Activated B cell treated with CpG ODN at 0.5 μM for 24 hours (primary cell): ENCODE data around the gene SOX6. TPM values are rescaled to one million over a fixed set of nuclear protein-coding genes. Genes with fewer than 3 reads are reported as not detected.

Source experiments
- ATAC-seq: fragments of 200-7000 bp; cut with Tn5 transposase; one replicate; pipeline ENCODE4 v1.10.0; 2021; ENCODE audit warnings: low read depth, mild to moderate bottlenecking, moderate library complexity
- CTCF ChIA-PET: fragments of 350-600 bp; sonication (Branson Sonifier 250); formaldehyde crosslinking; loops from one replicate; lab custom pipeline; 2021; ENCODE audit warnings: antibody characterized with exemption; lab: Charles Lee
- POLR2A ChIA-PET: fragments of 350-600 bp; sonication (Branson Sonifier 250); formaldehyde crosslinking; loops from one replicate; lab custom pipeline; 2021; ENCODE audit warnings: antibody characterized with exemption; lab: Charles Lee
- DNase-seq: peaks from one replicate; pipeline ENCODE4 v3.0.0; 2022
- H3K27ac Mint-ChIP-seq: one replicate; pipeline ENCODE4 v1.8.0; 2020; ENCODE audit warnings: mixed read lengths
- H3K27me3 Mint-ChIP-seq: one replicate; pipeline ENCODE4 v1.8.0; 2021; ENCODE audit warnings: mixed read lengths
- H3K36me3 Mint-ChIP-seq: one replicate; pipeline ENCODE4 v1.8.0; 2021; ENCODE audit warnings: low read depth, mixed read lengths
- H3K4me1 Mint-ChIP-seq: one replicate; pipeline ENCODE4 v1.8.0; 2021; ENCODE audit warnings: mixed read lengths
- H3K4me3 Mint-ChIP-seq: one replicate; pipeline ENCODE4 v1.8.0; 2020; ENCODE audit warnings: mild to moderate bottlenecking, mixed read lengths
- H3K9me3 Mint-ChIP-seq: one replicate; pipeline ENCODE4 v1.8.0; 2020; ENCODE audit warnings: mixed read lengths
- intact Hi-C: fragments of 100-400 bp; cut with micrococcal nuclease; formaldehyde crosslinking; loops from one replicate; pipeline ENCODE4 v1.15.1; 2024
- total RNA-seq: library from RNA; stranded (reverse); gene quantifications from 2 replicates; pipeline ENCODE4 v1.2.3, GENCODE V29; 2022
- TF ChIP-seq, protein P1 (sequence below): fragments of 200-600 bp; IDR thresholded peaks from one replicate; pipeline ENCODE4 v1.8.0; 2022; ENCODE audit warnings: antibody characterized with exemption, mild to moderate bottlenecking

SOX6 gene
- total RNA-seq, 1 donor from 2014 or later, result not detected

DNA sequence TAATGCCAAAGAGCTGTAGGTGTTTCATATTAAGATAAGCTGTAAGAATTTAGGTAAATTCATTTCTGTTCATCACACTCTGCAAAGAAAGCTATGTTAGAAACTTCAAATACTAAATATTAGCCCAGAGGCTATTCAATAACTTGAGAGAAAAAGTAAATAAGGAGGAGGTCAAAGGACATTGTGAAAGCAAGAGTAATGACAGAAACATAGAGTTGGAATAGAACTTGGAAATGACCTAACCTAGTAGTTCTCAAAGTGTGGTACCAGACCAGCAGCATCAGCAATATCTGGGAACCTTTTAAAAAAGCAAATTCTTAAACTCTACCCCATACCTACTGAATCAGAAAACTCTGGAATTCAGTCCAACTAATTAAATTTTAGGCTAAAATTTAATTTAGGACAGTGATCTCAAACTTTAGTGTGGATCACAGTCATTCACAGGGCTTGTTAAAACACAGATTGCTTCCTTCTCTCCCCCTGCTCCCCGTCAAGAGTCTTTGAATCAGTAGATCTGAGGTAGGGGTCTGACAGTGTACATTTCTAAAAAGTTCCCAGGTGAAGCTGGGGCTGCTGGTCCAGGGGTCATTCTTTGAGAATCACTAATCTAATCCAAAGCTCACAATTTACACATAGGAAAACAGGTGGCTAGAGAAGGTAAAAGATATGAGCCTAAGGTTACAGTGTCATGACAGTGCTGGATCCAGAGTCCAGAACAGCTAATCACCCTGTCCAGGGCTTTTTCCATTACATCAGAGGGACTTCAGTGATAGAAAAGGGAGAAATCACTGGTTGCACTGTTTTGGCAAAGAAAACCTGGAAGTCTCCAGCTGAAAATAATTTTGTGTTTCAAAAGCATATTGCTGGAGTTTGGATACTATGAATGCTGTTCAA lies 241.1 kb downstream of the SOX6 start:
- CTCF ChIA-PET, result no interaction called here
- Mint-ChIP-seq H3K9me3 (no peaks in the 10 kb centered on the region), H3K4me3 (no peak overlapping the region), H3K36me3 (no peaks in the 10 kb centered on the region), H3K27ac (no peak overlapping the region), H3K27me3 (no peaks in the 10 kb centered on the region), H3K4me1 (no peaks in the 10 kb centered on the region)
- intact Hi-C loops, result no loop called here
- POLR2A ChIA-PET, result no interaction called here
- no peak for ATAC-seq
- no peak for DNase-seq
- TF ChIP-seq, protein P1, sequence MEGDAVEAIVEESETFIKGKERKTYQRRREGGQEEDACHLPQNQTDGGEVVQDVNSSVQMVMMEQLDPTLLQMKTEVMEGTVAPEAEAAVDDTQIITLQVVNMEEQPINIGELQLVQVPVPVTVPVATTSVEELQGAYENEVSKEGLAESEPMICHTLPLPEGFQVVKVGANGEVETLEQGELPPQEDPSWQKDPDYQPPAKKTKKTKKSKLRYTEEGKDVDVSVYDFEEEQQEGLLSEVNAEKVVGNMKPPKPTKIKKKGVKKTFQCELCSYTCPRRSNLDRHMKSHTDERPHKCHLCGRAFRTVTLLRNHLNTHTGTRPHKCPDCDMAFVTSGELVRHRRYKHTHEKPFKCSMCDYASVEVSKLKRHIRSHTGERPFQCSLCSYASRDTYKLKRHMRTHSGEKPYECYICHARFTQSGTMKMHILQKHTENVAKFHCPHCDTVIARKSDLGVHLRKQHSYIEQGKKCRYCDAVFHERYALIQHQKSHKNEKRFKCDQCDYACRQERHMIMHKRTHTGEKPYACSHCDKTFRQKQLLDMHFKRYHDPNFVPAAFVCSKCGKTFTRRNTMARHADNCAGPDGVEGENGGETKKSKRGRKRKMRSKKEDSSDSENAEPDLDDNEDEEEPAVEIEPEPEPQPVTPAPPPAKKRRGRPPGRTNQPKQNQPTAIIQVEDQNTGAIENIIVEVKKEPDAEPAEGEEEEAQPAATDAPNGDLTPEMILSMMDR, result no peak

DNA sequence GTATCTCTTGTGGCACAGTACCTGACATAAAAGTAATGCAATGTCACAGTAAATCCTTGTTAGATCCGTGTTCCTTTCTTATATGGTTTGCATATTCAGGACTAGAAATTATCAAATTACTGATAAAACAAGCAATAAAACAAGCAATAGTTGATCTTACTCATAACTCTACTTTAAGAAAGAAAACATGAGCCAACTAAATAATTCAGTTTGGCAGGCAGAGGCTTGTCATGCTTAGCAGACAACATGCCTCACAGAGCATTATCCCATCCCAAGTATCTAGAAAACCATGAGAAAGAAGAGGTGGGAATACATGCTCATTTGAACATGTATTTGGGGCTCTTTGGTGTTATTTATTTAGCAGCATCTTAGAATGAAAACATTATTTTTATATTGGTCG lies 241.9 kb downstream of the SOX6 start:
- H3K4me3 Mint-ChIP-seq, result no peak overlapping the region
- H3K27me3 Mint-ChIP-seq, result no peaks in the 10 kb centered on the region
- H3K27ac Mint-ChIP-seq, result no peak overlapping the region
- H3K4me1 Mint-ChIP-seq, result no peaks in the 10 kb centered on the region
- TF ChIP-seq, protein P1, result no peak
- CTCF ChIA-PET, result no interaction called here
- intact Hi-C loops, result no loop called here
- H3K36me3 Mint-ChIP-seq, result no peaks in the 10 kb centered on the region
- POLR2A ChIA-PET, result no interaction called here
- H3K9me3 Mint-ChIP-seq, result no peaks in the 10 kb centered on the region
- ATAC-seq (no peak), DNase-seq (no peak)

DNA sequence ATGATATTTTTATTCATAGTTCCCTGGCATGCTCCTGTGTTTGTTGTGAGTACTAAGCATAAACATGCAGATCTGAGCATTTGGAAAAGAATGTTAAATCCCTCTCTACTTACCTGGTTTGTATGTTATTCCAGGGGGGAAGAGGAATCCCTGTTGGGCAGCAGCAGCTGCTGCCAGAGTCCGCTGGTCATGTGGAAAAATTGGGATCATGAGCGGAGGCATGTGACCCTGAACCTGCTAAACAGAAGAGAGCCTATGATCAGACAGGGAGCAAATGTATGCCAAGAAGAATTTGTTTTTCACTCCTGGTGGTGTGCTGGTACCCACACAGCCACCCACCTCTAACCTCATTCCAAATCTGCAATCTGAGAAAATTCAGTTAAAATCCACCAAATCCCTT lies 244.7 kb downstream of the SOX6 start:
- ATAC-seq, result no peak
- Mint-ChIP-seq H3K27ac (no peak overlapping the region), H3K4me1 (no peaks in the 10 kb centered on the region), H3K4me3 (no peak overlapping the region), H3K9me3 (no peaks in the 10 kb centered on the region), H3K36me3 (no peaks in the 10 kb centered on the region), H3K27me3 (no peaks in the 10 kb centered on the region)
- TF ChIP-seq, protein P1, result no peak
- no peak for DNase-seq
- ChIA-PET POLR2A (no interaction called here), CTCF (no interaction called here)
- intact Hi-C loops, result no loop called here

DNA sequence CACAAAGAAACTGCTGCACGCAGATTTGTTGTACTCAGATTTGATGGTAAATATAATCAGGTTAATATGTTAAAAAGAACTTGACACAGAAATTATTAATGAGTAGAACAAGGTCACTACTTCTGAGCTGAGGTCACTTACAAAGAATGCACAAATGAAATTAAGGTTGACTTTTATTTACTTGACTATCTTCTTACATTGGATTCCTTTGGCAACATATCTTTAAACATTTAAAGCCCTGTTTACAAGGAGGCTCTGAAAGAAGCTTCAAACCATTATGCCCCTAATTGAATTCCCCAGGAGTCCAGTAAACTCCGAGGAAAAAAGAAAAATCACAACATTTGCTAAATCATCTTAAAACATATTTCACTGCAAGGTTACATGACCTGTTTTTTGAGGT lies 245.5 kb downstream of the SOX6 start:
- Mint-ChIP-seq H3K4me3 (no peak overlapping the region), H3K36me3 (no peaks in the 10 kb centered on the region), H3K27me3 (no peaks in the 10 kb centered on the region), H3K4me1 (no peaks in the 10 kb centered on the region), H3K9me3 (no peaks in the 10 kb centered on the region), H3K27ac (no peak overlapping the region)
- intact Hi-C loops, result no loop called here
- DNase-seq, result no peak
- TF ChIP-seq, protein P1, result no peak
- ATAC-seq, result no peak
- POLR2A ChIA-PET, result no interaction called here
- CTCF ChIA-PET, result no interaction called here

DNA sequence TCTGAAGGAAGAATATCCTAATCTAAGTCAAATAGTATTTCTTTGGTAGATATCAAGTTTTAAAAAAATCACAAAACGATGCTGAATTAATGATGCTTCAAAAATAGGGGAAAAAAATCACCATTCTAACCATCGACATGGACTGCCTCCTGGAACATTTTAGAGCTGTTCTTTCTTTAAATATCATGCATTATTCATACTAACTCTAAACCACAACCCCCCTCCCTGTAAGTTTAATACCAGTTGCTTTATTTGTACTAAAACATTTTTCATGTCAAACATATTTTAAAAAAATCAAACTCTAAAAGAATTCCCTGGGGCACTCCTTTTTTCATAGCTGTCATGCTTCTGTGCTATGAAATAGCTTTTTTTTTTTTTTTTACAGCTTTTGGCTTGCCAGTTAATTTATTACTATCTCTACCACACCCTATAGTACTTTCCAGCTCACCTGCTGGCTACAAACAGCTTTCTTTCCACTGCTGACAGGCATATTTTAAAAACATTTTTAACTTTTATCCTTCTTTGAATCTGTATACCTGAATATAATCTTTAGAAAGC lies 256.9 kb downstream of the SOX6 start:
- Mint-ChIP-seq H3K9me3 (peaks cover 2% of the 10 kb centered on the region), H3K4me3 (no peak overlapping the region), H3K4me1 (no peaks in the 10 kb centered on the region), H3K27ac (no peak overlapping the region), H3K27me3 (no peaks in the 10 kb centered on the region), H3K36me3 (no peaks in the 10 kb centered on the region)
- POLR2A ChIA-PET, result no interaction called here
- no peak for ATAC-seq
- TF ChIP-seq, protein P1, result no peak
- DNase-seq, result no peak
- intact Hi-C loops, result no loop called here
- CTCF ChIA-PET, result no interaction called here
